SHP77 (cell line): ENCODE measurements around the gene TMSB4X.
"Not testable (repeated sequence)": the region's sequence is repeated elsewhere in the genome, so short reads cannot be mapped to it uniquely, and the experiment has no call there.

ENCODE experiments used
- DNase-seq, 2 experiments: peaks; one replicate each; lab custom pipeline; 2025; lab: John Stamatoyannopoulos, UW

Gene TMSB4X

GRCh38 chrX:12976819-12977732 lies 2.2 kb downstream of the TMSB4X start:
- DNase-seq, result not testable (repeated sequence)

- no peak for DNase-seq
Measured at GRCh38 chrX:12977761-12978204, 2.9 kb downstream of the TMSB4X start.

- DNase-seq, result peak; percentile 47 to 54
Measured at GRCh38 chrX:12978205-12979025, 3.5 kb downstream of the TMSB4X start.

- DNase-seq, result no peak
Measured at GRCh38 chrX:12979026-12979607, 4.2 kb downstream of the TMSB4X start.

- no peak for DNase-seq
Measured at GRCh38 chrX:12979616-12980015, 4.7 kb downstream of the TMSB4X start.

- not testable (repeated sequence) for DNase-seq
Measured at GRCh38 chrX:12980039-12980438, 5.1 kb downstream of the TMSB4X start.

- no peak for DNase-seq
Measured at GRCh38 chrX:12981880-12982279, 7.0 kb downstream of the TMSB4X start.

GRCh38 chrX:12984603-12985319 lies 9.9 kb downstream of the TMSB4X start:
- peak; percentile 25 to 50 for DNase-seq

- DNase-seq, result no peak
Measured at GRCh38 chrX:12985331-12985730, 10.4 kb downstream of the TMSB4X start.

GRCh38 chrX:12986164-12986779 lies 11.4 kb downstream of the TMSB4X start:
- DNase-seq, result no peak

GRCh38 chrX:12986886-12987285 lies 12.0 kb downstream of the TMSB4X start:
- no peak for DNase-seq

- DNase-seq, result no peak
Measured at GRCh38 chrX:12987340-12987739, 12.4 kb downstream of the TMSB4X start.

GRCh38 chrX:12987900-12988594 lies 13.1 kb downstream of the TMSB4X start:
- no peak for DNase-seq

- DNase-seq, result peak in 1 of 2 experiments; percentile 14
Measured at GRCh38 chrX:12988797-12989196, 13.9 kb downstream of the TMSB4X start.

- DNase-seq, result no peak
Measured at GRCh38 chrX:12989461-12989860, 14.6 kb downstream of the TMSB4X start.

GRCh38 chrX:12991575-12991974 lies 16.7 kb downstream of the TMSB4X start:
- no peak for DNase-seq

GRCh38 chrX:12992544-12993118 lies 17.7 kb downstream of the TMSB4X start:
- DNase-seq, result no peak

GRCh38 chrX:12993826-12994225 lies 18.9 kb downstream of the TMSB4X start:
- no peak for DNase-seq

GRCh38 chrX:12994321-12994720 lies 19.4 kb downstream of the TMSB4X start:
- DNase-seq, result no peak

GRCh38 chrX:12996934-12997435 lies 22.1 kb downstream of the TMSB4X start:
- no peak for DNase-seq
